ENCODE results near the gene DND1.
"Not testable (repeated sequence)": the region's sequence is repeated elsewhere in the genome, so short reads cannot be mapped to it uniquely, and the experiment has no call there.

Gene DND1

GRCh38 chr5:140673187-140673976 is at the start of gene DND1:
TSS of gene DND1 (minus strand) at chr5:140673576. CDS start at chr5:140673542, 34 bp downstream.
- in situ Hi-C loops (cut with HindIII; ENCODE audit: low pct_ligation_motif_present, low pct_unique_long_range_greater_than_20kb, low sequenced_read_pairs) = no loop called here

GRCh38 chr5:140721395-140721794 is 48.0 kb upstream of the DND1 start:
- in situ Hi-C loops (cut with HindIII; ENCODE audit: low pct_ligation_motif_present, low pct_unique_long_range_greater_than_20kb, low sequenced_read_pairs); DNase-seq: not testable (repeated sequence)

More at GRCh38 chr5:140673187-140673976, at the start of gene DND1:
- no peak for DNase-seq

DNA sequence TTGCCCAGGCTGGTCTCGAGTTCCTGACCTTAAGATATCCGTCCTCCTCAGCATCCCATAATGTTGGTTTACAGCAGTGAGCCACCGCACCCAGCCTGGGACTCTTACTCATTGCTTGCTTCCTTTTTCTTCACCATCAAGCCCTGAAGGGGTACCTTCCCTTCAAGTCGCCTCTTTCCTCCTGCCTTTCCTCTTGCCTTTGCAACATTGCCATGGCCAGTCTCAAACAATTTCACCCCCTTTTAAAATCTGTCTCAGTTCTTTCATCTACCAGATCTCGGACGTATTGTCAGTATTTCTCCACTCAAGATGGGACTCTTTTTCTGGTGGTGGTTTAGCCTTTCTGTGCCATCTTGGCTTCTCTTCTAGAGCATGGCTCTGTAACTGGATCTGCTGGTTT is 47.4 kb upstream of the DND1 start:
- DNase-seq; in situ Hi-C loops (cut with HindIII; ENCODE audit: low pct_ligation_motif_present, low pct_unique_long_range_greater_than_20kb, low sequenced_read_pairs): not testable (repeated sequence)

DNA sequence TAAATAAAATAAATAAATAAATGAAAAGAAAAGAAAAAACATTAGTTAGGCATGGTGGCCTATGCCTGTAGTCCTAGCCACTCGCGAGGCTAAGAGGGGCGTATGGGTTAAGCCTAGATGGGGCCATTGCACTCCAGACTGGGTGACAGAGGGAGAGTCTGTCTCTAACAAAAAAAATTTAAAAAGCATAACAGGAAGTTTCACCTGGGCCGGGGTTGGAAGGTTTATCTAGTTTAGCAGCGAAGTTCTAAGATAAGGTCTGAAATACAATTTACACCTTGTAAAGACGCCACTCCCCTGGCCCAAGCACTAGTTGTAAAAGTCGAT is 44.9 kb upstream of the DND1 start:
- no peak for DNase-seq
- in situ Hi-C loops (cut with HindIII; ENCODE audit: low pct_ligation_motif_present, low pct_unique_long_range_greater_than_20kb, low sequenced_read_pairs) = no loop called here

DNA sequence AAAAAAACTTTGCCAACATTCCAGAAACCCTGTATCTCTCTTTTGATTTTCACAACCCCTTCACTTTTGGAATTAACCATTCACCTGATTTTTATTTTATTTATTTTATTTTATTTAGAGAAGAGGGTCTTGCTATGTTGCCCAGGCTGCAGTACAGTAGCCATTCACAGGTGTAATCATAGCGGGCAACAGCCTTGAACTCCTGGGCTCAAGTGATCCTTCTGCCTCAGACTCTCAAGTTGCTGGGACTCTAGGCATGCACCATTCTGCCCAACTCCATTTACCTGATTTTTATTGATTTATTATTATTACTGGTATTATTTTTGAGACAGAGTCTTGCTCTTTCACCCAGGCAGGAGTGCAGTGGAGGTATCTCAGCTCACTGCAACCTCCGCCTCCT is 42.9 kb upstream of the DND1 start:
- DNase-seq; in situ Hi-C loops (cut with HindIII; ENCODE audit: low pct_ligation_motif_present, low pct_unique_long_range_greater_than_20kb, low sequenced_read_pairs): not testable (repeated sequence)

- in situ Hi-C loops (cut with HindIII; ENCODE audit: low pct_ligation_motif_present, low pct_unique_long_range_greater_than_20kb, low sequenced_read_pairs) = no loop called here
- no peak for DNase-seq
Observed at GRCh38 chr5:140713562-140714094, 40.3 kb upstream of the DND1 start.

GRCh38 chr5:140711794-140712193 is 38.4 kb upstream of the DND1 start:
- DNase-seq = no peak
- in situ Hi-C loops (cut with HindIII; ENCODE audit: low pct_ligation_motif_present, low pct_unique_long_range_greater_than_20kb, low sequenced_read_pairs) = no loop called here

DNA sequence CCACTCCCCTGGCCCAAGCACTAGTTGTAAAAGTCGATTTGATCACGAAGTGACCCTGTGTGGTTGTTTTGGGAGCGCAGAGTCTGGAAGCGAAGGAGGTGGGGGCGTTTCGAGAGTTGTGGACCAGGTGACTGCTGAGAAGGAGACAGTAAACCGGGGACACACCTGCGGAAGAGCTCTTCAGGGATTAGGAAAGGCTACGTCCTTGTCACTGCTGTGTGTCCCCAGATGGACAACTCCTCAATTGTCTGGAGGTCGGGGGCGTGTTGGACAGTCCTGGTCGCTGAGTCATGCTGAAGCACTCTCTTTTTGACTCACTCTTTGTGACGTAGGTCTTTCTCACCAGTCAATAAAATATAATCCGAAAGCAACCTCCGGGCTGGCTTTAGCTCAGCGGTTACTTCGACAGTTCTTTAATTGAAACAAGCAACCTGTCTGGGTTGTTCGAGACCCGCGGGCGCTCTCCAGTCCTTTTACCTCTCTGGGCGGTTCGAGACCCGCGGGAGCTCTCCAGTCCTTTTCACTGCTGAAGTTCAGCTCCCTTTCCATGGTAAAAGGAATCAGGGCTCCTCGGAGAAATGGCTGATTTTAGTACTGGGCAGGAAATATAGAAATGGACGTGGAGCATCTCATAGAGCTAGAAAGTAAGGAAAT is 37.6 kb upstream of the DND1 start:
- in situ Hi-C loops (cut with HindIII; ENCODE audit: low pct_ligation_motif_present, low pct_unique_long_range_greater_than_20kb, low sequenced_read_pairs) = no loop called here
- peak; percentile 97 for DNase-seq

GRCh38 chr5:140708787-140709186 is 35.4 kb upstream of the DND1 start:
- DNase-seq; in situ Hi-C loops (cut with HindIII; ENCODE audit: low pct_ligation_motif_present, low pct_unique_long_range_greater_than_20kb, low sequenced_read_pairs): not testable (repeated sequence)

GRCh38 chr5:140707812-140708211 is 34.4 kb upstream of the DND1 start:
- in situ Hi-C loops (cut with HindIII; ENCODE audit: low pct_ligation_motif_present, low pct_unique_long_range_greater_than_20kb, low sequenced_read_pairs) = no loop called here
- no peak for DNase-seq

- in situ Hi-C loops (cut with HindIII; ENCODE audit: low pct_ligation_motif_present, low pct_unique_long_range_greater_than_20kb, low sequenced_read_pairs) = no loop called here
Observed at GRCh38 chr5:140700177-140701144, 27.1 kb upstream of the DND1 start, which contains the start of gene ZMAT2. TSS of gene ZMAT2 (plus strand) at chr5:140700447. CDS start at chr5:140700461, 14 bp downstream.

DNA sequence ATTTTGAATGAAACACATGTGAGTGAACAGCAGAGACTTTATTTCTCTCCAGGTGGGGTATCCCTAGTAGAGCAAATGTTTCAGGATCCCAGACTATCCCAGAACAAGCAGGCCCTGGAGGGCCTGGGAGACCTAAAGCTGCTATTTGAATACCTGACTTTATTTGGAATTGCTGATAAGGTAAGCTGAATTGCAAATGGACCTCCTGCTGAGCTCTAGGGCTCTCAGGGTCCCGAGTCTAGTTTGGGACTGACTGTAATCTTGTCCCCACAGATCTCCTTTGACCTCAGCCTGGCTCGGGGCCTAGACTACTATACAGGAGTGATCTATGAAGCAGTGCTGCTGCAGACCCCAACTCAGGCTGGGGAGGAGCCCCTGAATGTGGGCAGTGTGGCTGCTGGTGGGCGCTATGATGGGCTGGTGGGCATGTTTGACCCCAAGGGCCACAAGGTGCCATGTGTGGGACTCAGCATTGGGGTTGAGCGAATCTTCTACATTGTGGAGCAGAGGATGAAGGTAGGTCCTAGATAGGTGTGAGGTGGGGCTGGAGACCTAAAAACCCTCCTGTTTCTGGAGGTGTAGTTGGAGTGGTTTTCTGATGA is 23.6 kb upstream of the DND1 start:
- in situ Hi-C loops (cut with HindIII; ENCODE audit: low pct_ligation_motif_present, low pct_unique_long_range_greater_than_20kb, low sequenced_read_pairs) = no loop called here
- no peak for DNase-seq

More at GRCh38 chr5:140700177-140701144, 27.1 kb upstream of the DND1 start, which contains the start of gene ZMAT2:
- DNase-seq = peak; percentile 97

- no peak for DNase-seq
- in situ Hi-C loops (cut with HindIII; ENCODE audit: low pct_ligation_motif_present, low pct_unique_long_range_greater_than_20kb, low sequenced_read_pairs) = no loop called here
Observed at GRCh38 chr5:140694276-140694675, 20.9 kb upstream of the DND1 start.

- DNase-seq = peak; percentile 95
- in situ Hi-C loops (cut with HindIII; ENCODE audit: low pct_ligation_motif_present, low pct_unique_long_range_greater_than_20kb, low sequenced_read_pairs) = no loop called here
Observed at GRCh38 chr5:140690941-140691924, 17.9 kb upstream of the DND1 start, which contains the start of the genes HARS1 and HARS2. TSS of gene HARS1 (minus strand) at chr5:140691370. CDS start at chr5:140691304, 66 bp downstream. TSS of gene HARS2 (plus strand) at chr5:140691455. CDS start at chr5:140691649, 194 bp downstream.

DNA sequence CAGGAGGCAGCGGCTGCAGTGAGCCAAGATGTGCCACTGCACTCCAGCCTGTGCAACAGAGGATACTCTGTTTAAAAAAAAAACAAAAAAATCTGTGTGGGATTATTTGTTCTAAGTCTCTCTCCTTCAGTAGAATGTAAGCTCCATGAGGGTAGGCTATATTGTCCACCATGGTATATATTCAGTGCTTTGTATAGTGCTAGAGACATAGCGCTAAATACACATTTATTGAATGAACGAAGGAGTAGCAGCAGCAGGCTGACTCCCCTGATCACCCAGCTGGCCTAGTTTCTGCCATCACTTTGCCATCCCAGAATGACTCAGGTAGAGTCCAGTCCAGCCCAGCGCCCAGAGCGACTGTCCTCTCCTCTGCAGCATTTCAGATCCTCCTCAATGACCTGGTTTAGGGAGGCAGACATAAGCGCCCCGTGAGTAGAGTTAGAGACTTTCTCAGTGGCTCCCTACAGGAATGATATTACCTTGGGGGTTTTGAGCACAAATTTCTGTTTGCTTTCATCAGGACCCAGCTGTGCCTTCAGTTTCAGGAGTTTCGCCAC is 17.1 kb upstream of the DND1 start:
- in situ Hi-C loops (cut with HindIII; ENCODE audit: low pct_ligation_motif_present, low pct_unique_long_range_greater_than_20kb, low sequenced_read_pairs) = no loop called here
- DNase-seq = peak; percentile 3

DNA sequence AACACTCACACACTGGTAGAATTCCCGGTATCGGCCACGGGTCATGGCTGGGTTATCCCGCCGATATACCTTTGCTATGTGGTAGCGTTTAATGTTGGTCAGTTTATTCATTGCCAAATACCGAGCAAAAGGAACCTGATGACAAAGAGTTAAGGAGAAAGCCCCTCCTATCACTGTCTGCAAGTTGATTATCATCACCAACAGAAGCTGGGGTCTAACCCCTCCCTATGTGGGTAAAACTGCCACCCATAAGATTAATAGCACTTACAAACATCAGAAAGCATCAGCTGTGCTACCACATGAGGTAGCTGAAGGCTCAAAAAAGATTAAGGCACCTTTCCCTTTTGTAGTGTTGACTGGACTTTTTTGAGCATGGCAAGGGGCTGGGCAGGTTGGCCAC is 5.6 kb upstream of the DND1 start:
- no peak for DNase-seq
- in situ Hi-C loops (cut with HindIII; ENCODE audit: low pct_ligation_motif_present, low pct_unique_long_range_greater_than_20kb, low sequenced_read_pairs) = no loop called here

- no peak for DNase-seq
- in situ Hi-C loops (cut with HindIII; ENCODE audit: low pct_ligation_motif_present, low pct_unique_long_range_greater_than_20kb, low sequenced_read_pairs) = no loop called here
Observed at GRCh38 chr5:140677947-140678346, 4.6 kb upstream of the DND1 start.
